ENCODE data around the gene GCHFR.

DNA sequence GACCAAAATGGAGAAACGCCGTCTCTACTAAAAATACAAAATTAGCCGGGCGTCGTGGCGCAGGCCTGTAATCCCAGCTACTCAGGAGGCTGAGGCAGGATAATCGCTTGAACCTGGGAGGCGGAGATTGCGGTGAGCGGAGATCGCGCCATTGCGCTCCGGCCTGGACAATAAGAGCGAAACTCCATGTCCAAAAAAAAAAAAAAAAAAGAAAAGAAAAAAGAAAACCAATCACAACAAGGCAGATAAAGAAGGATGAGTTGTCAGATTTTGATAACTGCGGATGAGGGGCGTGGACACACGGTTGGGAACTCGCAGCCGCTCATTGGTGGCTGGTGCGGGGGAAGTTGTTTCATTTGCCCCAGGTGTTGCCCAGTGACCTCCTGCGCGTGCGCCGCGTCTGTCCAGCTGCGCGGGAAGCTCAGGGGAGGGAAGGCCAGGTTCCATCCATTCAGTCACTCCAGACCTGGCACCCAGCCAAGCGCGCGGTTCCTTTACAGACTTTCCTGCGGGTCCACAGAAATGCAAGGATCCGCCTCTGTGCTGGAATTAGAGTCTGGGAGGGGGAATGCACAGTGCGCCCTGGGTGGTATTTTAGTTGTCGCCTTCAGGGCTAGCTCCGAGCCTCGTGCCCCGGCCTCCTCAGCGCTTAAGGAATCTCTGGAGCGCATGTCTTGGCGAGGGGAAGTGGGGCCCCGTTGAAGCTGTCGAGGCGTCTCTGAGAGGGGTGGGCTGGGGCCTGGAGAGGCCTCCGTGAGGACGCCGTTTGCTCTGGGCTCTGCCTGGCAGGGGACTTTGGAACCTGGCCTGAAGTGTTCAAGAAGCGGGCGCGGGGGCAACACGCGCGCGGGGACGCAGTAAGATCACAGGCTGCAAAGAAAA lies 708 bp upstream of the GCHFR start:
- TF ChIP-seq, protein P1, sequence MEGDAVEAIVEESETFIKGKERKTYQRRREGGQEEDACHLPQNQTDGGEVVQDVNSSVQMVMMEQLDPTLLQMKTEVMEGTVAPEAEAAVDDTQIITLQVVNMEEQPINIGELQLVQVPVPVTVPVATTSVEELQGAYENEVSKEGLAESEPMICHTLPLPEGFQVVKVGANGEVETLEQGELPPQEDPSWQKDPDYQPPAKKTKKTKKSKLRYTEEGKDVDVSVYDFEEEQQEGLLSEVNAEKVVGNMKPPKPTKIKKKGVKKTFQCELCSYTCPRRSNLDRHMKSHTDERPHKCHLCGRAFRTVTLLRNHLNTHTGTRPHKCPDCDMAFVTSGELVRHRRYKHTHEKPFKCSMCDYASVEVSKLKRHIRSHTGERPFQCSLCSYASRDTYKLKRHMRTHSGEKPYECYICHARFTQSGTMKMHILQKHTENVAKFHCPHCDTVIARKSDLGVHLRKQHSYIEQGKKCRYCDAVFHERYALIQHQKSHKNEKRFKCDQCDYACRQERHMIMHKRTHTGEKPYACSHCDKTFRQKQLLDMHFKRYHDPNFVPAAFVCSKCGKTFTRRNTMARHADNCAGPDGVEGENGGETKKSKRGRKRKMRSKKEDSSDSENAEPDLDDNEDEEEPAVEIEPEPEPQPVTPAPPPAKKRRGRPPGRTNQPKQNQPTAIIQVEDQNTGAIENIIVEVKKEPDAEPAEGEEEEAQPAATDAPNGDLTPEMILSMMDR (IDR thresholded peaks at IDR 0.05; ENCODE audit: insufficient read depth, low read length), result no peak
- TF ChIP-seq, protein P2, sequence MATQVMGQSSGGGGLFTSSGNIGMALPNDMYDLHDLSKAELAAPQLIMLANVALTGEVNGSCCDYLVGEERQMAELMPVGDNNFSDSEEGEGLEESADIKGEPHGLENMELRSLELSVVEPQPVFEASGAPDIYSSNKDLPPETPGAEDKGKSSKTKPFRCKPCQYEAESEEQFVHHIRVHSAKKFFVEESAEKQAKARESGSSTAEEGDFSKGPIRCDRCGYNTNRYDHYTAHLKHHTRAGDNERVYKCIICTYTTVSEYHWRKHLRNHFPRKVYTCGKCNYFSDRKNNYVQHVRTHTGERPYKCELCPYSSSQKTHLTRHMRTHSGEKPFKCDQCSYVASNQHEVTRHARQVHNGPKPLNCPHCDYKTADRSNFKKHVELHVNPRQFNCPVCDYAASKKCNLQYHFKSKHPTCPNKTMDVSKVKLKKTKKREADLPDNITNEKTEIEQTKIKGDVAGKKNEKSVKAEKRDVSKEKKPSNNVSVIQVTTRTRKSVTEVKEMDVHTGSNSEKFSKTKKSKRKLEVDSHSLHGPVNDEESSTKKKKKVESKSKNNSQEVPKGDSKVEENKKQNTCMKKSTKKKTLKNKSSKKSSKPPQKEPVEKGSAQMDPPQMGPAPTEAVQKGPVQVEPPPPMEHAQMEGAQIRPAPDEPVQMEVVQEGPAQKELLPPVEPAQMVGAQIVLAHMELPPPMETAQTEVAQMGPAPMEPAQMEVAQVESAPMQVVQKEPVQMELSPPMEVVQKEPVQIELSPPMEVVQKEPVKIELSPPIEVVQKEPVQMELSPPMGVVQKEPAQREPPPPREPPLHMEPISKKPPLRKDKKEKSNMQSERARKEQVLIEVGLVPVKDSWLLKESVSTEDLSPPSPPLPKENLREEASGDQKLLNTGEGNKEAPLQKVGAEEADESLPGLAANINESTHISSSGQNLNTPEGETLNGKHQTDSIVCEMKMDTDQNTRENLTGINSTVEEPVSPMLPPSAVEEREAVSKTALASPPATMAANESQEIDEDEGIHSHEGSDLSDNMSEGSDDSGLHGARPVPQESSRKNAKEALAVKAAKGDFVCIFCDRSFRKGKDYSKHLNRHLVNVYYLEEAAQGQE (IDR thresholded peaks at IDR 0.05; ENCODE audit: insufficient replicate concordance, low read depth), result no peak

Data from HL-60 (cell line).